Measurements from ENCODE around the gene HMGB1.

DNA sequence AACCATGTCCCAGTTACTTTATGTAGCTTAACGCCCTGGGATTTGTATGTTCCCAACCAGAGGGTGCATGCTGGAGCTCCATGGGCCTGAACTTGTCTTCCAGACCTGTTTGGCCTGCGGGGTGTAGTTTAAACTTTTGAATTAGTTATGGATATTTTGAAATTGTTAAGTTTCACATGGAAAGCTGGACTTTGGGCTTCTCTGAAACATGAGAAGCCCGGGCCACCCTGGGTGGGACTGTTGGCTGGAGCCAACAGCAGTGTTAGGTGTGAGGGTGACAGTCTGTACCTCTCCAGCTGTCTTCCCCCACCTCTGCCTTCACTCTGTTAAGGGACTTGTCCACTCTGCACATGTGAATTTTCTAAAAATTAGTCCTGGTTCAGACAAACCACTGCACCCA lies 41.8 kb downstream of the HMGB1 start:
- TF ChIP-seq EZH2 (IDR thresholded peaks at IDR 0.05; ENCODE audit: low read length, missing control alignments) = no peak
- TF ChIP-seq, protein P1, sequence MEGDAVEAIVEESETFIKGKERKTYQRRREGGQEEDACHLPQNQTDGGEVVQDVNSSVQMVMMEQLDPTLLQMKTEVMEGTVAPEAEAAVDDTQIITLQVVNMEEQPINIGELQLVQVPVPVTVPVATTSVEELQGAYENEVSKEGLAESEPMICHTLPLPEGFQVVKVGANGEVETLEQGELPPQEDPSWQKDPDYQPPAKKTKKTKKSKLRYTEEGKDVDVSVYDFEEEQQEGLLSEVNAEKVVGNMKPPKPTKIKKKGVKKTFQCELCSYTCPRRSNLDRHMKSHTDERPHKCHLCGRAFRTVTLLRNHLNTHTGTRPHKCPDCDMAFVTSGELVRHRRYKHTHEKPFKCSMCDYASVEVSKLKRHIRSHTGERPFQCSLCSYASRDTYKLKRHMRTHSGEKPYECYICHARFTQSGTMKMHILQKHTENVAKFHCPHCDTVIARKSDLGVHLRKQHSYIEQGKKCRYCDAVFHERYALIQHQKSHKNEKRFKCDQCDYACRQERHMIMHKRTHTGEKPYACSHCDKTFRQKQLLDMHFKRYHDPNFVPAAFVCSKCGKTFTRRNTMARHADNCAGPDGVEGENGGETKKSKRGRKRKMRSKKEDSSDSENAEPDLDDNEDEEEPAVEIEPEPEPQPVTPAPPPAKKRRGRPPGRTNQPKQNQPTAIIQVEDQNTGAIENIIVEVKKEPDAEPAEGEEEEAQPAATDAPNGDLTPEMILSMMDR (conservative IDR thresholded peaks at IDR 0.05 in 1 of 2, IDR thresholded peaks at IDR 0.05 in 1 of 2; ENCODE audit: low read depth in 1 of 2, low read length in 2 of 2) = no peak

All from fibroblast of lung (primary cell).